K562 (cell line): Measurements from ENCODE around the gene UBXN11. TPM values are rescaled to one million over a fixed set of nuclear protein-coding genes. Genes with fewer than 3 reads are reported as not detected.

Experiments
- BACH1 ChIP-seq: fragments of 200-800 bp; sonication (Bioruptor generic); IDR thresholded peaks from 2 replicates; pipeline ENCODE4 v1.6.1; 2016; ENCODE audit warnings: missing genetic modification characterization, missing compliant biosample characterization
- CHAMP1 ChIP-seq: fragments of 450-650 bp; IDR thresholded peaks from 2 replicates; pipeline ENCODE4 v1.6.1; 2016; ENCODE audit warnings: mild to moderate bottlenecking
- FOXJ2 ChIP-seq: fragments of 200-800 bp; sonication (Bioruptor generic); IDR thresholded peaks from 2 replicates; pipeline ENCODE4 v1.6.1; 2016; ENCODE audit warnings: missing genetic modification characterization, missing compliant biosample characterization
- MECOM ChIP-seq: fragments of 250-450 bp; sonication (Bioruptor Pico); IDR thresholded peaks from 2 replicates; pipeline ENCODE4 v1.8.0; 2022; ENCODE audit warnings: inconsistent platforms
- MLLT1 ChIP-seq, 2 experiments: fragments of 450-650 bp; IDR thresholded peaks; 2 replicates each; pipeline ENCODE4 v1.6.1; 2016
- MTA3 ChIP-seq: fragments of 450-650 bp; formaldehyde crosslinking; IDR thresholded peaks from 2 replicates; pipeline ENCODE4 v1.6.1; 2017; ENCODE audit warnings: mild to moderate bottlenecking, borderline replicate concordance
- RBM39 ChIP-seq: fragments of 200-400 bp; formaldehyde crosslinking; optimal IDR thresholded peaks from 2 replicates; pipeline ENCODE3; 2018; ENCODE audit warnings: low read depth, low read length
- RCOR1 ChIP-seq, 2 experiments: IDR thresholded peaks; 2 replicates each; pipeline ENCODE4 v1.6.1; 2012; ENCODE audit warnings: low read depth in 2 of 2, low read length in 2 of 2, borderline replicate concordance in 1 of 2, improper control_type of control experiment in 1 of 2
- SRSF1 ChIP-seq: fragments of 200-400 bp; formaldehyde crosslinking; IDR thresholded peaks from 2 replicates; pipeline ENCODE4 v1.6.1; 2017; ENCODE audit warnings: mild to moderate bottlenecking, low read depth, low read length, moderate library complexity
- TOE1 ChIP-seq, 2 experiments: fragments of 450-650 bp in 1 of 2; sonication (generic) in 1 of 2; formaldehyde crosslinking in 1 of 2; IDR thresholded peaks; 2 replicates each; pipeline versions ENCODE4 v1.7.1 to v1.8.0; 2016 to 2022; ENCODE audit warnings: borderline replicate concordance in 2 of 2, mild to moderate bottlenecking in 2 of 2, antibody characterized with exemption in 1 of 2, inconsistent platforms in 1 of 2, low read depth in 1 of 2, missing genetic modification reagents in 1 of 2, moderate library complexity in 1 of 2
- TSHZ1 ChIP-seq: fragments of 250-450 bp; sonication (Bioruptor Pico); IDR thresholded peaks from 2 replicates; pipeline ENCODE4 v1.4.0; 2020; ENCODE audit warnings: mild to moderate bottlenecking, moderate library complexity
- ZBTB33 ChIP-seq: sonication (generic); formaldehyde crosslinking; IDR thresholded peaks from 2 replicates; pipeline ENCODE4 v1.8.1; 2023; ENCODE audit warnings: mild to moderate bottlenecking, missing genetic modification reagents
- ZNF140 ChIP-seq: fragments of 250-450 bp; sonication (Bioruptor Pico); IDR thresholded peaks from 2 replicates; pipeline ENCODE4 v1.8.0; 2021; ENCODE audit warnings: moderate library complexity, mild to moderate bottlenecking, inconsistent platforms
- ZNF143 ChIP-seq: sonication (generic); formaldehyde crosslinking; IDR thresholded peaks from 2 replicates; pipeline ENCODE4 v1.9.0; 2022; ENCODE audit warnings: mild to moderate bottlenecking, missing genetic modification reagents
- ZNF347 ChIP-seq: fragments of 450-650 bp; formaldehyde crosslinking; IDR thresholded peaks from 2 replicates; pipeline ENCODE4 v1.4.0; 2020; ENCODE audit warnings: low read depth, mild to moderate bottlenecking, moderate library complexity
- ZNF695 ChIP-seq: fragments of 450-650 bp; formaldehyde crosslinking; IDR thresholded peaks from 2 replicates; pipeline ENCODE4 v1.4.0; 2020; ENCODE audit warnings: mild to moderate bottlenecking, moderate library complexity
- polyA plus RNA-seq, 8 experiments: library from polyadenylated mRNA; depleted of rRNA in 4 of 8; stranded (reverse) in 5 of 8; unstranded in 3 of 8; fragments of >200 nt; fragmentation: Nextera tagmentation in 2 of 8; fragmentation: Illumina TruSeq in 1 of 8; extraction: Ambion mirVana in 2 of 8; extraction: Trizol in 1 of 8; gene quantifications; 2 replicates each; pipeline versions ENCODE4 v1.2.1 to v1.2.3, GENCODE V29; 2011 to 2014; ENCODE audit warnings: inconsistent platforms in 1 of 8, missing spikeins in 1 of 8
- total RNA-seq, 7 experiments: library from RNA; depleted of rRNA in 6 of 7; stranded (reverse); fragments of >200 nt in 6 of 7; fragmentation: Illumina TruSeq in 2 of 7; extraction: Trizol in 2 of 7; gene quantifications; 2 replicates each; pipeline versions ENCODE4 v1.2.1 to v1.2.3, GENCODE V29; 2011 to 2021; ENCODE audit warnings: low replicate concordance in 1 of 7

UBXN11 gene
- total and polyA plus RNA-seq, 9 of the 15 experiments (the other 6 are each of a cell fraction or from before 2014, with no cell fraction given): 0.48 to 34.3 (median 11.3) TPM

DNA sequence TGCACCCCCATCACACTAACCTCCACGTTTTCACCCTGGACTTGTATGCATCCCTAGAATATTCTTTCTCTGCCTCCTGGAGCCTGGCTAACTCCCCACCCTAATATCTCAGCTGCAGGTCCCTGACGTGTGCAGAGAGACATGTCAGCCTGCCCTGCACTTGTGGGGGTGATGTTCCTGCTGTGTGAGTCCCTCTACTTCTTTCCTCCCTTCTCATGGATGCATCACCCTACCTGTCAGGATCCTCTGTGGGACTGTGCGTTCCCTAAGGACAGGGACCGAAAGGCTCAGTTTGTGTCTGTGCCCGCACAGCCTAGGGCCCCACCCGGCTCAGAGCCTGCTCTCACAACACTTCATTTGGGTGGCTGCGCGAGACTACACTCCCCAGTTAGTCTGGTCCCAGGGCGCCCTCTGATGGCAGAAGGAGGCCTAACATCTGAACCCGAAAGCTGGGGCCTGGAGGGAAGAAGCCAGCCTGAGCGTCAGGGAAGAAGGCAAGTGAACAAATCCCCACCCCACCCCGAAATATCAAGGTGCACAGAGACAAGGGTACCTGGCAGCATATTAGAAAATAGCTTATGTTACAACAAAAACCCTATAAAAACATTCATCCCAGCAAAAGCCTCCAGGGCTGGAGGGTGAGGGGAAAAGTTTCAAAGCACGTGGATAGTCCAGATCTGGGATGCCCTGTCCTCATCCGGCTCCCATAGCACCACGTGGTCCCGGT lies 15.0 kb upstream of the UBXN11 start (continued):
- TF ChIP-seq MLLT1 (IDR thresholded peaks at IDR 0.05): no peak
- no peak for TF ChIP-seq RBM39
- no peak for TF ChIP-seq ZNF140 (CRISPR knock-in tag)
- TF ChIP-seq TSHZ1: no peak
- 0 out of 2 replicates have a peak, but pooled peaks have one; percentile 55 for TF ChIP-seq MTA3
- TF ChIP-seq MECOM: no peak
- no peak for TF ChIP-seq CHAMP1
- TF ChIP-seq SRSF1: no peak
- TF ChIP-seq ZNF347 (CRISPR knock-in tag): no peak
- no peak for TF ChIP-seq ZNF695 (CRISPR knock-in tag)
- TF ChIP-seq RCOR1 (IDR thresholded peaks at IDR 0.05; ENCODE audit: borderline replicate concordance in 1 of 2, low read depth in 2 of 2, low read length in 2 of 2): peak in 1 of 2 experiments; percentile 63; a peak in 2 of 4 replicates
- TF ChIP-seq ZNF143: no peak
- TF ChIP-seq ZBTB33: no peak
- TF ChIP-seq BACH1: no peak
- peak; percentile 34; the same call in 1 of the 2 replicates for TF ChIP-seq TOE1 (IDR thresholded peaks at IDR 0.05; ENCODE audit: borderline replicate concordance)
- no peak for TF ChIP-seq TOE1 (CRISPR knock-in tag; IDR thresholded peaks at IDR 0.05; ENCODE audit: borderline replicate concordance, low read depth)
- TF ChIP-seq FOXJ2: no peak
